Measurements from ENCODE around the gene VPS13D. TPM values are rescaled to one million over a fixed set of nuclear protein-coding genes. Genes with fewer than 3 reads are reported as not detected.

Gene VPS13D
- total and polyA plus RNA-seq, 2 donors (not counting 3 experiments of a cell fraction or from before 2014, with no cell fraction given), result 13.6 to 48.5 TPM

DNA sequence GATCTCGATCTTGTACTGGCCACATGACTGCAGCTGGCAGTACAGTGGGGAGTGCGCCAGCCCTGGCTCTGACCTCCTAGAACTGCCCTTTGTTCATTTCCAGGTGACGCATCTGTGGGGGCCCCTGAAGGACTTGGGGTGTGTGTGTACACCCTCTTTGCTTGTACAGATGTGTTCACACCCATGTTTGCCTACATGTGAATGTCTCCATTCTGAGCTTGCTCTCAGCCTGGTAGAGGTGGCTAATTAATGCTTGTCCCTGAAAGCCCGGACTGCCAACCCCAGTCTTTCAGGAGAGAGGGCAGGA lies 43.2 kb upstream of the VPS13D start:
- POLR2A ChIA-PET, result interaction anchor here (0.9 to 1.0 kb wide), 2 partner anchors 39 to 279 kb away, joined by 3 read pairs; no protein-coding TSS in a partner anchor
- Histone ChIP-seq H3K27ac (ENCODE audit: insufficient read depth, low read depth, low read length) (no peak overlapping the region), H3K4me3 (replicated peaks in 1 of 3; ENCODE audit: insufficient read depth in 1 of 3, low read depth in 1 of 3, low read length in 3 of 3) (no peak overlapping the region), H3K9me3 (replicated peaks; ENCODE audit: control insufficient read depth, insufficient read depth, low read length) (no peaks in the 10 kb centered on the region), H2AFZ (ENCODE audit: low read depth, low read length) (no peak overlapping the region), H3K9ac (replicated peaks; ENCODE audit: extremely low read depth, insufficient read depth, low read length) (no peak overlapping the region), H3K27me3 (ENCODE audit: control insufficient read depth in 2 of 2, insufficient read depth in 2 of 2, low read length in 2 of 2) (no peaks in the 10 kb centered on the region), H3K36me3 (ENCODE audit: control insufficient read depth in 2 of 2, extremely low read depth in 1 of 2, insufficient read depth in 2 of 2, low read length in 2 of 2) (peaks cover 0 to 14% of the 10 kb centered on the region in 2 experiments), H3K9me1 (replicated peaks; ENCODE audit: control insufficient read depth, extremely low read depth, insufficient read depth, low read length) (no peaks in the 10 kb centered on the region), H3K4me2 (ENCODE audit: insufficient read depth, low read length) (no peak overlapping the region), H4K20me1 (replicated peaks; ENCODE audit: control insufficient read depth, extremely low read depth, insufficient read depth, low read length) (no peaks in the 10 kb centered on the region), H3K79me2 (ENCODE audit: control insufficient read depth, insufficient read depth, low read length) (peaks cover 12% of the 10 kb centered on the region), H3K4me1 (ENCODE audit: control insufficient read depth, extremely low read depth, insufficient read depth, low read length) (peaks cover 26% of the 10 kb centered on the region)
- CTCF ChIA-PET, result interaction anchor here (1.2 to 8.3 kb wide), 3 partner anchors 9 to 62 kb away, joined by 3 to 118 read pairs (median 3); no protein-coding TSS in a partner anchor
- no TSS peak for BruUV-seq (replicated peaks)
- FAIRE-seq, result no peak
- intact Hi-C loops (cut with micrococcal nuclease), result no loop called here
- dilution Hi-C loops (cut with MboI; ENCODE audit: extremely low pct_ligation_motif_present, low sequenced_read_pairs), result no loop called here
- no peak for DNase-seq (ENCODE audit: low read depth, low spot score)
- TF ChIP-seq JUN (IDR thresholded peaks at IDR 0.05; ENCODE audit: borderline replicate concordance, insufficient read depth, insufficient read length, low read depth), result no peak
- TF ChIP-seq POLR2A (IDR thresholded peaks at IDR 0.05; ENCODE audit: low read depth, low read length), result no peak
- TF ChIP-seq, protein P1, sequence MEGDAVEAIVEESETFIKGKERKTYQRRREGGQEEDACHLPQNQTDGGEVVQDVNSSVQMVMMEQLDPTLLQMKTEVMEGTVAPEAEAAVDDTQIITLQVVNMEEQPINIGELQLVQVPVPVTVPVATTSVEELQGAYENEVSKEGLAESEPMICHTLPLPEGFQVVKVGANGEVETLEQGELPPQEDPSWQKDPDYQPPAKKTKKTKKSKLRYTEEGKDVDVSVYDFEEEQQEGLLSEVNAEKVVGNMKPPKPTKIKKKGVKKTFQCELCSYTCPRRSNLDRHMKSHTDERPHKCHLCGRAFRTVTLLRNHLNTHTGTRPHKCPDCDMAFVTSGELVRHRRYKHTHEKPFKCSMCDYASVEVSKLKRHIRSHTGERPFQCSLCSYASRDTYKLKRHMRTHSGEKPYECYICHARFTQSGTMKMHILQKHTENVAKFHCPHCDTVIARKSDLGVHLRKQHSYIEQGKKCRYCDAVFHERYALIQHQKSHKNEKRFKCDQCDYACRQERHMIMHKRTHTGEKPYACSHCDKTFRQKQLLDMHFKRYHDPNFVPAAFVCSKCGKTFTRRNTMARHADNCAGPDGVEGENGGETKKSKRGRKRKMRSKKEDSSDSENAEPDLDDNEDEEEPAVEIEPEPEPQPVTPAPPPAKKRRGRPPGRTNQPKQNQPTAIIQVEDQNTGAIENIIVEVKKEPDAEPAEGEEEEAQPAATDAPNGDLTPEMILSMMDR (IDR thresholded peaks at IDR 0.05; ENCODE audit: extremely low read depth in 1 of 2, insufficient read depth in 1 of 2, low read depth in 1 of 2, low read length in 2 of 2), result no peak
- TF ChIP-seq EZH2 (IDR thresholded peaks at IDR 0.05; ENCODE audit: borderline replicate concordance, low read depth, low read length, severe bottlenecking), result no peak
- no peak for TF ChIP-seq POLR2AphosphoS5 (IDR thresholded peaks at IDR 0.05; ENCODE audit: insufficient read depth, low read depth, low read length)
- TF ChIP-seq MYC (IDR thresholded peaks at IDR 0.05; ENCODE audit: low read depth, low read length), result no peak
- TF ChIP-seq GATA2 (IDR thresholded peaks at IDR 0.05; ENCODE audit: insufficient read depth, insufficient read length, low read depth, low read length), result no peak
- no peak for TF ChIP-seq FOS (IDR thresholded peaks at IDR 0.05; ENCODE audit: borderline replicate concordance, insufficient read depth, low read length)
- TF ChIP-seq, protein P2, sequence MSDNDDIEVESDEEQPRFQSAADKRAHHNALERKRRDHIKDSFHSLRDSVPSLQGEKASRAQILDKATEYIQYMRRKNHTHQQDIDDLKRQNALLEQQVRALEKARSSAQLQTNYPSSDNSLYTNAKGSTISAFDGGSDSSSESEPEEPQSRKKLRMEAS (IDR thresholded peaks at IDR 0.05; ENCODE audit: insufficient read depth, insufficient read length), result no peak

All from endothelial cell of umbilical vein (primary cell).